ENCODE data around the gene ERBB4.

ERBB4 gene

DNA sequence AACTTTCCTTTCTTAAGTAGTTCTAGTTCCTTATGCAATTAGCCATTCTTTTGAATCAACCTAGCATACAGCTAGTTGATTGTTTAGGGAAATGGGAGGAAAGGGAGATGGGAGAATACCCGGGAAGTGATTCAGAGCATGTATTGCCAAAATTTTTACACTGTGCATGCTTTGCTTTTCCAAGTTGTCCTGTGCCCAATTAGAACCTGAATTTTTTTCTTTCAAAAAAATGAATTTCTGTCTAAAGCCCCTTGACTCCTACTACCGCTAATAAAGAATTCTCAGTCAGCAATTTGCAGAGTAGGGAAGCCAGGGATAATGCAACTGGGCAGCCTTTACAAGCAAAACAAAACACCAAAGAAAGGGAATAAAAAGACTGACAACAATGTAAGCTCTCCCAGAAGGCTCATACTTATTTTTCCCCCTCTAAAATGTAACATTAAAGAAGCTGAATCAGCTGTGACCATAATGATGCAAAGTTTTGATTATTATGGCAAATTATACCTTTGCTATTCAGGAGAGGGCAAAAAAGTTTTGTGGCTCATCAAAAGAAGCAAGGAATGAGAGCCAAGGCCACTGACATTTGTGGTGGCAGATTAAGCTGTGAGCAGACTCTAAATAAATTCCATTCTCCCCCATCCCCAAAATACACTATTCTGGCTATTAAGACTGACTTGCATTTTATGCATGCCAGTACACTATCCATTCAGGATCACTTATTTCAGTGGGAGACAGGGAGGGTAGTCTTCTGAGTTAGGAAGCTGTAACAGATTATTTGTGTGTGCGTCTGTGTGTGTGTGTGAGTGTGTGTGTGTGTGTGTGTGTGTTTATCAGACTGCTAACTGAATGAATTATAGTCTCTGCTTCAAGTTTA is 174.3 kb downstream of the ERBB4 start:
- DNase-seq (ENCODE audit: low read depth in 2 of 2): no peak

GRCh38 chr2:212361174-212361756 is 177.3 kb downstream of the ERBB4 start:
- no peak for DNase-seq (ENCODE audit: low read depth in 2 of 2)

DNA sequence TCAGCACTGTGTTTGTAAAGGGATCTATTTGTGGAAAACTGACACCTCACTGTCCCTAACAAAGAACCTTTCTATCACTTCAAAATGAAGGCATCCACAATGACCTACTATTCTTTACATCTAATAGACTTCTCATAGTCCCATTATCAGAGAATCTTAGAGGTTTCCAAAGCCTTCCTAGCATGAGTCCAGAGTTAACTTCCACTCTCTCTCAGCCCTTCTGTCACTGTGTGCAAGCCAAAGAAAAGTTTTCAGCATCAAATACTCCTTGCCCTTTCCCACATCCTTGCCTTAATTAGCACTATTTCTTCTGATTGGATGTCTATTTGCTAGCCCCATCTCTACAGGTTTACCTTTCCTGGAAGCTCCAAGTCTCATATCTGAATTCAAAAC is 178.5 kb downstream of the ERBB4 start:
- DNase-seq (ENCODE audit: low read depth in 2 of 2): no peak

DNA sequence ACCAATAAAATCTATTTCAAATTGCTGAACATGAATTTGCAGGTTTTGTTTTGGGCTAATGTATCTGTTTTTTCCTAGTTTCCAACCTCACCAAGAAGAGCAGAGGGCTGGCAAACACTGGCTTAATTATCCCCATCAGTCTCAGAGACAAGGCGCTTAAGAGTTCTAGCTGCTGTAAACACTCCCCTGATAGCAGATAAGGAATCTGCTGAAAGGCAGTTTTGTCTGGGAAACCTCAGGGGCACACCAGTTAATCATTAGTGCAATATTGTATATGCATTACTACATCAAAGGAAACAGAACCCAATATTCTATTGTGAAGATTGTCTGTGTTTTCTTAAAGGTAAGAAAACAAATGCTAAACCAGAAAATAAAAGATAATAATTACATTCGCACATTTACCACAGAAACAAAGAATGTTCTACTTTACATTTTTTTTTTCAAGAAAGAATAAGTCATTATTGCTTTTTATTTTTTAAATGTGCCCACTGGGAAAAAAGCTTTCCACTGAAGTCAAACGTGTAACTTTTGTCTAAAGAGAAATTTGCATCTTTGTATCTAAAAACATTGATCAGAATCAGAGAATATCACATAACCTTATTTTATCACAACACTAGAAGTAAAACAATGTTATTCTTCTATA is 179.1 kb downstream of the ERBB4 start:
- no peak for DNase-seq (ENCODE audit: low read depth in 2 of 2)

DNA sequence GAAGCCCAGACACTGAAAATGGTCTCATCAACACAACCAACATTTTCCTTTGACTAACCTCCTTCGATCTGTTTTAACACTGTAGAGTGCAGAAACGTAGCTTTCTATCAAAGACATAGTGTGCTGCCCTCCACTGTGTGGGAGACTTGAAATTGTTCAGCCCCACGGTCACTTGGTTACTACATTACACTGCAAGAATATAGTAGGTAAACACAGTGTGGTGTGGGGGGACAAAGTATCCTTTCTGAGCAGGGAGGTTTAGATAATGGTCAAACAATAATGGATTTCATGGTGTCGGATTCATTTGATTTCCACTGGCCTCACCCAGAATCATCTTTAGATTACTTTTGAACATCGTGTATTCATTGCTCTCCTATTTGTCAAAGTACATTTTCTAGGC is 181.0 kb downstream of the ERBB4 start:
- no peak for DNase-seq (ENCODE audit: low read depth in 2 of 2)

GRCh38 chr2:212354382-212354781 is 184.2 kb downstream of the ERBB4 start:
- DNase-seq (ENCODE audit: low read depth in 2 of 2): no peak

- no peak for DNase-seq (ENCODE audit: low read depth in 2 of 2)
These were observed 190.1 kb downstream of the ERBB4 start for GRCh38 chr2:212348501-212348900.

GRCh38 chr2:212346865-212347264 is 191.7 kb downstream of the ERBB4 start:
- no peak for DNase-seq (ENCODE audit: low read depth in 2 of 2)

GRCh38 chr2:212345966-212346365 is 192.6 kb downstream of the ERBB4 start:
- DNase-seq (ENCODE audit: low read depth in 2 of 2): no peak

DNA sequence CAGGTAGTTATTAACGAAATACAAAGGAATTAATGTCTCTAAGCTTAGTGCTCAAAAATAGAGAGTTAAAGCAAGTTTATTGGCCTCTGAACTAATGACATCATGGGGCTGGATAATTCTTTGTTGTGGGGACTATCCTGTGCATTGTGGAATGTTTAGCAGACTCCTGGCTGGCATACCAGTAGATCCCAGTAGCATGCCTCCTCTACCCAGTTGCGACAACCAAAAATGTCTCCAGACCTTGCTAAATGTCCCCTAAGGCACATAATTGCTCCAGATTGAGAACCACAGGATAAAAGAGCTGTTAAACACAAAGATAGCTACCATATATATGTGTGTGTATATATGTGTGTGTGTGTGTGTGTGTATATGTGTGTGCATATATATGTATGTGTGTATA is 194.5 kb downstream of the ERBB4 start:
- no peak for DNase-seq (ENCODE audit: low read depth in 2 of 2)

DNA sequence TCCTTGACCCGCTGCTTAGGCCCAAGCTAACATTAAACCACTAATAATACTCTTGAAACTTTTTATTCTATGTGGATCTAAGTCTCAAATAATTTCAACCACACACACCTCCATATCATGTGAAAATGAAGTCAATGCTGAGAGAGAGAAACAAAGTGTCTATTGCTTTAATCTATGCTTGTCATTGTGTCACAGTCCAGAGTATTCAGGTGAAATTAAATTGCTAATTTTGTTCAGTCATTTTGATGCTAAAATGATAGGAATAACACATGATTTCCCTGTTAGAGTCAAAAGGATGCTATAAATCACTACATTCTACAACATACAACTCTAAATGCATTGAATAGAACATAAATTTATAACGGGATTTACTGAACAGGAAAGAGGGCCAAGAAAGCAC is 195.4 kb downstream of the ERBB4 start:
- no peak for DNase-seq (ENCODE audit: low read depth in 2 of 2)

DNA sequence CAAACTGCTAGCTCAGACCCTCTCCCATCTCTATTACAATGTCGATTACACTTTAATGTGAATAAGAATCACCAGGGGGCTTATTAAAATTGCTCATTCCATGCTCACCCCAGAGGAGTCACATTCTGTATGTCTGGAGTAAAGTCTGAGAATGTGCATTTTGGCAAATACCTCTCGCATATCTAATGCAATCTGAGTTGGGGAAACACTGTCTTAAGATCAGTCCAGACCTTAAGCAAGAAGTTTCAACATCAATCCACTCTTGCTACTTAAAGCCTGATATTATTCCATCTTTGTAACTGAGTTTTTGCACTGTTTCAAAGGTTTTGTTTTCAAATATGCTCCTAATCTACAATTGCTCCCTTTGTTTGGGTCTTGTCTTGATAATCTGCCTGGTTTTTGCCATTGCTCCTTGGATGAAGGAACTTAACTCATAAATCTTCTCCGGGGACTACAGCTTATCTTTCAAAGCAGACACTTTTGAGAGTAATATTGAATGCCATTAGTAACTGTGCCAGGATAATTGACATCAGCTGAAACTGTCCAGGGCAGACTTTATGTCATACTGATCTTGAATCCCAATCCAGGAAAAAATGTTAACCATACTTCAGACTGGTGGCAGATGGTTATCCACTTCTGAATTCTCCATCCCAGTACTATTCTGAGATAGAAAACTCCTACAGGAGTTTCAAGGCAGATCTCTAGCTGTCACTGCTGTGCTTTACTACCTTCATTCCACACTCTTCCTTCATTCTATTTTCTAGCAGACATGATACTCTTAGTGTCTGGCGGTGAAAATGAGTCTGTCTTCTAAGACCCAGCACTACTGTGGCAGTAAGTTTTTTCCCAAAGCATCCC is 200.9 kb downstream of the ERBB4 start:
- no peak for DNase-seq (ENCODE audit: low read depth in 2 of 2)

GRCh38 chr2:212337036-212337435 is 201.6 kb downstream of the ERBB4 start:
- no peak for DNase-seq (ENCODE audit: low read depth in 2 of 2)

GRCh38 chr2:212330263-212330662 is 208.3 kb downstream of the ERBB4 start:
- DNase-seq (ENCODE audit: low read depth in 2 of 2): no peak

GRCh38 chr2:212328712-212329496 is 209.7 kb downstream of the ERBB4 start:
- DNase-seq (ENCODE audit: low read depth in 2 of 2): no peak

GRCh38 chr2:212328136-212328535 is 210.5 kb downstream of the ERBB4 start:
- no peak for DNase-seq (ENCODE audit: low read depth in 2 of 2)

DNA sequence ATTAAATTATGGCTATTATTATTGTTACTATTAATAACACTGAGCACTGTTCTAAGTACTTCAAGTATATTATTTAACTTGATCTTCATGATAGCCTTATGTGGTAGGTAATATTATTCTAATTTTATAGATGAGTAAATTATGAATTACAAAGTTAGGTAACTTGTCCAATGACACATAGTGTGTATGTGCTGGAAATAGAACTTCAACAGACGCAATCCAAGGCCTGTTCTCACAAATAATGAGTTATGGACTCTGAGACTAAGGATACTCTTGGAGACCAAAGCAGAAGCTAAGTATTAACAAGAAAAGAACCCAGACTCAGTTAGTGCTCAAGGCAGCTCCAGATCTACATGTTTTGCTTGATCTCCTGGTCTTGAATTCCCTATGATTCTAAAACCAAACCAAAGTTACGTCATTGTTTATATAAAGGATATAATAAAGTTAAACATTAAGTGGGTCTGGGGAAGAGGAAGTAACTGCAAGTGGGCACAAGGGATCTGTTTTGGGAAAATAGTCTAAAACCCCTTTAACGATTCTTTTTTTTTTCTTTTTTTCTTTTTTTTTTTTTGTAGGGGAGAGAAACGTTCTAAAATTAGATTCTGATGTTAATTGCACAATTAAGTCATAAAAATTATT is 211.3 kb downstream of the ERBB4 start:
- no peak for DNase-seq (ENCODE audit: low read depth in 2 of 2)

- no peak for DNase-seq (ENCODE audit: low read depth in 2 of 2)
These were observed 220.0 kb downstream of the ERBB4 start for GRCh38 chr2:212318636-212319035.

- DNase-seq (ENCODE audit: low read depth in 2 of 2): no peak
These were observed 223.9 kb downstream of the ERBB4 start for GRCh38 chr2:212314680-212315079.

DNA sequence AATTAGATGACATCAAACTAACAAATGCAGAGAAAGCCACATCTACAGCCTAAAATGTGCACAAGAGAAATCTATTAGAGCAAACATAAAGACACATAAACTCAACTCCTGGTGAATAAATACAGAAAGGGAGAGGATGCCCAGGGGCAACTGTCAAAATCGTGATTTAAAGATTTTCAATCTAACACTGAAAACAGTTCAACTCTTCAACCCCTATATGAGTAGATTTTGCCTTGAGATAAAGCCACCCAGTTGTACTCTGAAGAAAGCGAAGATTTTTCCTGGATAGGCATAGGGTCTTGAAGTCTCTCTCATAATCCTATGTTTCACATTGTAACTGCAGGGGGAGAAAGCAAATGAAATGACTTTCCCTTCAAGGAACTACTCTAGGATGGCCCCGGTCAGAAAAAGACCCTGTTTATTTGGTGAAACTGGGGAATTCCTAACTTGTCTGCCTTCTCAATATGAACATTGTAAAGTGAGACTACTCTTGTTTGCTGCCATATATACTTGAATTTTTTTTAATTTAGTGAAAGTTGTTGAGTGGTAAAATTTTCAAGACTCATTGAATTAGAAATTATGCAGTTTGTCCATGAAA is 226.7 kb downstream of the ERBB4 start:
- no peak for DNase-seq (ENCODE audit: low read depth in 2 of 2)
